Embryonic facial prominence (tissue), 1 donor: ENCODE measurements around the gene NRDE2.
"Not testable (repeated sequence)": the region's sequence is repeated elsewhere in the genome, so short reads cannot be mapped to it uniquely, and the experiment has no call there.

Source experiments
- DNase-seq: peaks from one replicate; pipeline ENCODE4 v3.0.0-alpha.2; 2016; ENCODE audit errors: extremely low spot score

NRDE2 gene

DNA sequence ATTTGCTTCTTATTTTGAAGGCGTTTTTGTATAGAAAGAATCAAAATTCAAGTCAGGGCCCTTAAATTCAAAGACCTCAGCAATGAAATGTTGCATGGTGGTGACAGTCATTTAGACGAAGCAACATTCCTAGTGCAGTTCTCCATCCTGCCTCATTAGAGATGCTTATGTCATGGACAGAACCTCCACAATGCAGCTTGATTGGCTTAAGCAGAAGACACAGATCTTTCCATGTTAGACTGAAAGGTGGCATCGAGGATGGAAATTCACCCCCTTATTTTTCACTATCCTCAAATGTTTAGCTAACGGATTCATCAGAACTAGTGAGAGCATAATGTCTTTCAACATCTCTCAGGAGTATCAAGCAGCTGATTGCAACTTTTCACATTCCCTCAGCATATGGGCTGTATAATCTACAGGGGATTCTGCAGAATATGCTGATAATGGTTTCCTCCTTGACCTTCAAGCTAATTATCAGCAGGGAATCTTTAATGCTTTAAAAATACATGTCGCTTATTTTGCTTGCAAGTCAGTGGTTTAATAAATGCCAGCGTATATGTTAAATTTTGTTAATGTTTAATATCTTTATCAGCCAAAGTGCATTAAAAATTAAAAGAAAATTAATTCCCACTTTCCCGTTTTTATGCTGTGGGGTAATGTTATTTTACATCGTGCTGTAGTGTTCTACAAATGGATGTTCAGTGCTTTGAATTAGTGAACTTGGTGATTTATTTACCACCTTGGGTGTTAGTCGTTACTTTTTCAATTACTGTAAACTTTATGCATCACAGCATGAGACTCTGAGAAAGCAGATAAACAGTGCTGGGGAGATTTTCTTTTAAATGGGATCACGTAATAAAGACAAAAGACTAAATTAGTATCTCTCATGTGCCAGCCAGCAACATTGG lies 12.8 kb upstream of the NRDE2 start:
- no peak for DNase-seq

DNA sequence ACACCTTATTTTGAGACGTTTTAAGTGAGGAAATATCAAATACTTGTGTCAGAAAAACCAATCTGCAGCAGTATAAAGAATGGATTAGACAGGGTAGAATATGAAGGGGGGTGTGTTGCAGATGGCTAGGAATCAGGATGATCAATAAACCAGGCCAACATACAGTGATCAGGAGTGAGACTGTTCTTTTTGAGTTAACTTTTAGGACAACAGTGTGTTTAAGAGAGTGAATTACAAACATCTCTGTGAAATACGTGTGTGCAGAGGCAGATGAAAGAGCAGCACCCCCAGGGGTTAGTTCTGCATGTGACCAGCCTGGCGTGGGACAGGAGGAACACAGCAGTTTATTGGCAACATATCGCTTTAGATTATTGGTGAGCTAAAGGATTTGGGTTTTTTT lies 10.6 kb upstream of the NRDE2 start:
- no peak for DNase-seq

DNA sequence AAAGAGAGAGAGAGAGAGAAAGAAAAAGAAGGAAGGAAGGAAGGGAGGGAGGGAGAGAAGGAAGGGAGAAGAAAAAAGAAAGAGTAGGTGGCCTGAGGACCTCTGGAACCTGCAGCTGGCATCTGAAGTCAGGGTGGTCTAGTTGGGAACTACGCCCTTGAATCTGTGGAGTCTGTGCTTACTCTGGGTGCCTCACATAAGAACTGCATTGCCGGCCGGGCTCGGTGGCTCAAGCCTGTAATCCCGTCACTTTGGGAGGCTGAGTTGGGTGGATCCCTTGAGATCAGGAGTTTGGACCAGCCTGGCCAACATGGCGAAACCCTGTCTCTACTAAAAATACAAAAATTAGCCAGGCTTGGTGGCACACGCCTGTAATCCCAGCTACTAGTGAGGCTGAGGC lies 10.0 kb upstream of the NRDE2 start:
- no peak for DNase-seq

GRCh38 chr14:90341232-90341631 lies 9.5 kb upstream of the NRDE2 start:
- not testable (repeated sequence) for DNase-seq

DNA sequence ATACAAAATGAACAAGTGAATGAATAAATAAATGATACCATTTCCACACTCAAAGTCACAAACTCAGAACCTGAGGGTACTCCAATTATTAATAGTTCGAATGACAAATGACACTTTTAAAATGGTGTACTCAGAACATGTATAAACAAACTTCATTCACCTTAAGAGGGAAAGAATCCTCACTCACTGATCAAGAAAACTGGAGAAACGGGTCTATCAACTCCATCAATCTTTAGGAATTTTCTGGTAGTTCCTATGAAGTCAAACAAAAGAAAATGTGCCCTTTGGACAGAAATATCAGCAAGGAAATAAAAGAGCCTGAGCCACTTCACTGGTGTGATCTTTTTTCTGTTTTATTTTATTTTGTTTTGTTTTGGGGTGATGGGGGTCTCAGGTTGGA lies 5.2 kb upstream of the NRDE2 start:
- DNase-seq: no peak

DNA sequence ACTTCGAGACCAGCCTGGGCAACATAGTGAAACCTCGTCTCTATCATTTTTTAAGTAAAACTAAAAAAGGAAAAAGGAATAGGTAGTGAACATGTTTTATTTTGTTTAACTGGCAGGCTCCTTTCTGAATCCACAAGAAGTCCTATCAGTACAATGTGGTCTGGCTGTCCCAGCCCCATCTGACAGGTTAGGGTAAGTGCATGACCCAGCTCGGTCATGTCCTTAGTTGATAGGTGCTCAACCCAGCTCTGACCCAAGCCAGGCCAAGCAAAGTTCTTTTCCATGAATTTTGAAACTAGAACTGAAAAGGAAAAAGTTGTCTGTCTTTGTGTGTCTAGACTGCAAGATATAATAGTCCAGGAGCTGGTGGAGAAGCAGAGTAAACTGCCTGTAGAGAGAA lies 4.7 kb upstream of the NRDE2 start:
- DNase-seq: no peak

- no peak for DNase-seq
These were observed 487 bp upstream of the NRDE2 start for GRCh38 chr14:90332271-90332584.

GRCh38 chr14:90330203-90331196 lies 1.2 kb downstream of the NRDE2 start:
- DNase-seq: no peak

DNA sequence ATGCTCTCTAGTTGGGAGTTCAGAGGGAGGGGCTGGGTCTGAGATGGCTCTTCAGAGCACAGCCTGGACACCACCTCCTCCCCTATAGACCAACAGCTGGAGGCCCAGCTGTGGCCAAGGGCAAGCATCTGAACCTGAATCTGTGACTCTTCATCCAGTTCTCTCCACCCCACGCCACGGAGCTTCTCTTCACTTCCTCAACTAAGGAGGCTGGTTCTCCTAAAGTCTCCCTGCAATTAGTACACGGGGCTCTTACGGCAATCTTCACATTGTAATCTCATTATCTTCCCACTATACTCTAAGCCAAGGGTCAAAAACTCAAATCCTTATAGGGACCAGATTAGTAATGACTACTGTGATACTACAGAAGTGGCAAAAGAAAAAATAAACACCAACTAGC lies 9.8 kb downstream of the NRDE2 start:
- DNase-seq: no peak

GRCh38 chr14:90319634-90320541 lies 11.9 kb downstream of the NRDE2 start:
- no peak for DNase-seq

GRCh38 chr14:90319173-90319572 lies 12.6 kb downstream of the NRDE2 start:
- no peak for DNase-seq

GRCh38 chr14:90318016-90318415 lies 13.7 kb downstream of the NRDE2 start:
- DNase-seq: no peak

DNA sequence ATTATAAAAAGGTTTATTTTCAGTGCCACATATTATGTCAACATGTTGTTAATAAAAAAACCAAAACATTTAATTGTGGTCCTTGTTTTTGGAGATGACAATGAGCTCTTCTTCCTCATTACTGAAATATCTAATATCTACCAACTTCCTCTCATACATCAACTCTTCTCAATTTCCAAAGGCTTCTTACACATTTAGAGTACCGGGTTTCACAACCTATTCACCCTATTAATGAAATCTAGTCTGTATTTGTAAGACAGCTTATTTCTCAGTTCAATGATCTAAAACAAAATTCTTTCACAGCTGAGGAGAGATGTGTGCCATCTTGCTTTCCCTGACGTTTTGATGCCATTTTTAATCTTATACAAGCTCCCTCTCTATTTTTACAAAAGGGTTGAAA lies 14.5 kb downstream of the NRDE2 start:
- no peak for DNase-seq

DNA sequence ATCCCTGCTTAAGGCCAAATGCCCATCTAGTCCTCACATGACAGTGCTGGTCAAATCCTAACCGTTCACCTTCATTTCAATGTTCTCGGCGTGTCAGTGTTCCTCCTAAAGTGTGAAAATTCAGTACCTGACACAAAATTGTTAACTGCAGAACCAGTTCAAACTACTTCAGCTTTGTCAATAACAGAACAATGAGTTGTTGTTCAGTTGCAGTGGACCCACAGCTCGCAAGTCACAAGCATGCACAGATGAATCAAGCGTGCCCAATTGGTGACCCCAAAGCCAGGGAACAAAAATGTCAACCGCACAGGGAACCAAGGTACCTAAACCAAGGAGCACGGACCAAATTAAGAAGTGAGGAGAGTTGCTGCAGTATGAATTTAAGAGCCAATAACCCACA lies 23.2 kb downstream of the NRDE2 start:
- DNase-seq: no peak

DNA sequence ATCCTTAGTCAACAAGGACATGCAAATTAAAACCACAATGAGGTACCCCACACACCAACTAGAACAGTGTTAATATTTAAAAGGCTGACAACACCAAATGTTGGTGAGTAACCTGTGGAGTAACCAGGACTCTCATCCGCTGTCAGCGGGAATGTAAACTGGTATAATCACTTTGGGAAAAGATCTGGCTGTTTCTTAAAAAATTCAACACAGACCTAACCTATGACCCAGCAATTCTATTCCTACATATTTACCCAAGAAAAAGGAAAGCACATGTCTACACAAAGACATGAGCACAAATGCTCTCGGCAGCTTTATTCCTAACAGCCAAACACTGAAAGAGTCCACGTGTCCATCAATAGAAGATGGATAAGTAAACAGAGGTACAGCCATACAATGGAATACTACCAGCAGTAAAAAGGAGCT lies 26.6 kb downstream of the NRDE2 start:
- DNase-seq: no peak

- no peak for DNase-seq
These were observed 27.2 kb downstream of the NRDE2 start for GRCh38 chr14:90304502-90304901.

- no peak for DNase-seq
These were observed 28.3 kb downstream of the NRDE2 start for GRCh38 chr14:90303473-90303872.

DNA sequence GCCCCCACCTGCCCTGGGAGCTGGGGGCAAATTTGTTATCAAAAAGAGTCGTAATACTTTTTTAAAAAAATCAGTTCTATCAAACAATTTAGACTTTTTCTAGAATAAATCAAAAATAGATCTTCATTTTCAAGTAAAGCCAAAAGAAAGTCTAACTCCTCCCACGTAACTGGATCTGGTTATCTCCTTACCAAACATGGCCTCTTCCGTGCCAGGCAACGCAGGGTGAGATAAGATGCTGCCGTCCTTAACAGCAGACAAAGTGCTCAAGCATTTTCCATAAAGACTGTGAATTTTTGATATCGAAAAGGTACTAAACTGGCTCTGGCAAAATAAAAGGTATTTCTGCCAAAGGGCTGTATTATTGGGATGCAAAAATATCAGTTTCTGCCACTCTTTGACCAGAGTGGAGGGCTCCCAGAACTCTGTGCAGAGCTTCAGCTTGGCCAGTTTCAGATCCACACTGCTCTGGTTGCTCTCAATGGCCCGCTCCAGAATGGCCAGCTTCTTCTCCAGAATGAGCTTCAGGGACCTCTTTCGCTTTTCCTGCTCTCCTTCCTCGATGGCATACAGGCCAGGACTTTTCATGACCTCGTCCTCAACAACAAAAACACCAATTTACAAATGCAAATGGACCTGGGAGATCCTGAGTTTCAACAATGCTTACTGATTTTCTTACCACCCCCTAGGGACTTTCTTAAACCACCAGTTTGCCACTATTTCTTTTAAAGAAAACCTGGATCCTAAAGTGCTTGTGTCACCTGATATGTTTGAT lies 29.0 kb downstream of the NRDE2 start:
- no peak for DNase-seq

GRCh38 chr14:90301668-90302090 lies 30.1 kb downstream of the NRDE2 start:
- DNase-seq: peak; percentile 69

DNA sequence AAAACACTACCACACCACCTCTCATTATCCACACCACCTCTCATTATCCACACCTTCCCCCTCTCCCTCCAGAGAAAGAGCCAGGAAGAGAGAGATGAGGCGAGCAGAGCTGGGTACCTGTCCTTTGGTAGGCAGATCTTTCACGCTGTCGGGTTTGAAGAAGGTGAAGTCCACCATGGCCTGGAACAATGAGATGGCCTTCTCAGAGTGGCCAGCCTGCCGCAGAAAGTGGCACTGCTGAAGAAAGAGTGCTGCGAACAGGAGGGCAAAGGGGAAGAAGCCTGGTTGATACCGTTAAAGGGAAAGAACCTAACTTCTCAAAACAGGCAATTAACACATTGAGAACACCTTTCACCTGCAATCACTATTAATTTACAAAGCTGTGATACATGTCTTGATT lies 30.6 kb downstream of the NRDE2 start:
- DNase-seq: no peak

- DNase-seq: no peak
These were observed 31.1 kb downstream of the NRDE2 start for GRCh38 chr14:90300611-90301047.
